GM20000 (cell line): ENCODE data around the gene PFKP.

ENCODE experiments used
- DNase-seq: peaks from one replicate; pipeline ENCODE4 v3.0.0; 2012; ENCODE audit warnings: low spot score
- TF ChIP-seq, protein P1 (sequence below): IDR thresholded peaks from 2 replicates; pipeline ENCODE4 v1.5.1; 2012; ENCODE audit warnings: mild to moderate bottlenecking, control low read depth; ENCODE audit errors: extremely low read depth, missing control alignments

Gene PFKP

GRCh38 chr10:3143791-3144434 lies 76.6 kb downstream of the PFKP start:
- TF ChIP-seq, protein P1, sequence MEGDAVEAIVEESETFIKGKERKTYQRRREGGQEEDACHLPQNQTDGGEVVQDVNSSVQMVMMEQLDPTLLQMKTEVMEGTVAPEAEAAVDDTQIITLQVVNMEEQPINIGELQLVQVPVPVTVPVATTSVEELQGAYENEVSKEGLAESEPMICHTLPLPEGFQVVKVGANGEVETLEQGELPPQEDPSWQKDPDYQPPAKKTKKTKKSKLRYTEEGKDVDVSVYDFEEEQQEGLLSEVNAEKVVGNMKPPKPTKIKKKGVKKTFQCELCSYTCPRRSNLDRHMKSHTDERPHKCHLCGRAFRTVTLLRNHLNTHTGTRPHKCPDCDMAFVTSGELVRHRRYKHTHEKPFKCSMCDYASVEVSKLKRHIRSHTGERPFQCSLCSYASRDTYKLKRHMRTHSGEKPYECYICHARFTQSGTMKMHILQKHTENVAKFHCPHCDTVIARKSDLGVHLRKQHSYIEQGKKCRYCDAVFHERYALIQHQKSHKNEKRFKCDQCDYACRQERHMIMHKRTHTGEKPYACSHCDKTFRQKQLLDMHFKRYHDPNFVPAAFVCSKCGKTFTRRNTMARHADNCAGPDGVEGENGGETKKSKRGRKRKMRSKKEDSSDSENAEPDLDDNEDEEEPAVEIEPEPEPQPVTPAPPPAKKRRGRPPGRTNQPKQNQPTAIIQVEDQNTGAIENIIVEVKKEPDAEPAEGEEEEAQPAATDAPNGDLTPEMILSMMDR: no peak
- DNase-seq: no peak

- no peak for DNase-seq
- TF ChIP-seq, protein P1: no peak
These were observed 78.0 kb downstream of the PFKP start for GRCh38 chr10:3145366-3145765.

DNA sequence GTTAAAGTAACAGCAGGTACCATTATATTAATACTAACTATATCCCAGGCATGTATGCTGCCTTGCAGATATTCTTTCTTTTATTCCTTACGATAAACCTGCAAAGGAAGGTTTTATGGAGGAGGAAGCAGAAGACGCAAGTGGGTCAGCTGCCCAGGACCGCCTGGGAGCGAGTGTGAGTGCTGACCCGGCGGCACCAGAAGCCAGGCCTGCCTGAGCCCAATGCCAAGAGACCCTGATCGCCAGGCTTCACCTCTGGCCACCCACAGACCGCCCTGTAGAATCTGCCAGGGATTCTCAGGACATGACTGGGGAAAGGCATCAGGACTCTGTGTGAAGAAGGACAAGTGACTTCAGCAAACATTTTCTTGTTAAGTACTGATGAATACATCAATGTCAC lies 78.9 kb downstream of the PFKP start:
- no peak for DNase-seq
- TF ChIP-seq, protein P1: no peak

- no peak for DNase-seq
- TF ChIP-seq, protein P1: no peak
These were observed 79.9 kb downstream of the PFKP start for GRCh38 chr10:3147117-3147820.

GRCh38 chr10:3148041-3148440 lies 80.7 kb downstream of the PFKP start:
- TF ChIP-seq, protein P1: no peak

GRCh38 chr10:3148994-3149393 lies 81.6 kb downstream of the PFKP start:
- no peak for DNase-seq
- TF ChIP-seq, protein P1: no peak

More at GRCh38 chr10:3148041-3148440, 80.7 kb downstream of the PFKP start:
- DNase-seq: no peak

DNA sequence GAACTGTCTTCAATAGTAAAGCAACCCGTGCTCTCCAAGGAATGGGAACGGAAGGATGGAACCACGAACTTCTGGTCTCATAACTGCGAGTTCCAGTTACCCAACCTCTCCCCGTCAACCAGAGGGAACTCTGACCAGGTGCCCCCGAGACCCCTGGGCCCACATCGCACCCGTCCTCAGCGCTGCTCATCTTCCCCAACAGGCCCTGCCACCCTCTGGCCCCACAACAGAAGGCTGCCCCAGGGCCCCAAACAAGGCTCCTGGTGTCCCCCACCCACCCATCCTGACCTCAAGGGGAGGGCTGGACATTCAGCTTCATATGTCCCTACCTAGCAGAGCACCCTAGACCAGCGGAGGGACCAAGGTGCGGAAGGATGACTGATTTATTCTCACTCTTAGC lies 82.6 kb downstream of the PFKP start:
- TF ChIP-seq, protein P1: no peak
- no peak for DNase-seq
